ENCODE results near the gene DUSP15.

- TF ChIP-seq CTCF (IDR thresholded peaks at IDR 0.05) (no peak), POLR2A (IDR thresholded peaks at IDR 0.05) (no peak)
These were observed 26.4 kb downstream of the DUSP15 start for GRCh38 chr20:31843881-31844280.

All from adrenal gland (tissue), 5 donors.